GM21825 (cell line): ENCODE data around the gene MIA2.

Experiments
- ATAC-seq: cut with Tn5 transposase; IDR thresholded peaks from one replicate; pipeline ENCODE4 v1.9.1; 2021; ENCODE audit warnings: mild to moderate bottlenecking, moderate library complexity; ENCODE audit not compliant: unreplicated experiment

Gene MIA2

DNA sequence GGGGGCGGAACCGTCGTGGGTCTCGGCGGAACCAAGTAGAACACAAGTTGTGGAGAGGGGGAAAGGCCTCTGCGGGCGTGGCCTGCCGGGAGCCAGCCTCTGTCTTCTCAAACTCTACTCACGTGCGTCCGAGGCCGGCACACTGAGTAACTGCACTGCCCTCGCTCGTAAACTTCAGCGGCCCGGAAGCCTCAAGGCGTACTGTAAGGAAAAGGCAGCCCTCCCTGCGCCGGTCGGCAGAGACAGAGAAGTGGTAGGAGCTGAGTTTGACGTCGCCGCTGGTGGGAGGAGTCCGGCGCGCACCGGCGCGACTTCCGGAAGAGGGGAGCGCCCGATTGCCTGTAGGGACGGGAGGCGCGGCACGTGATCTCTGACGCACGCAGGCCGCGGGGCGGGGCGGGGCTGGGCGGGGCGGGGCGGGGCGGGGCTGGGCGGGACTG, 198.5 kb downstream of the MIA2 start, which contains the start of gene FBXO33:
Gene FBXO33 (minus strand): TSS at position 255 of the 440 bp plus-strand sequence. CDS start 271 bp downstream, outside the sequence.
- peak; percentile 82 for ATAC-seq

- peak; percentile 60 for ATAC-seq
Measured at GRCh38 chr14:39432619-39433451, 199.1 kb downstream of the MIA2 start.

- ATAC-seq = no peak
Measured at GRCh38 chr14:39433452-39433813, 199.7 kb downstream of the MIA2 start.

DNA sequence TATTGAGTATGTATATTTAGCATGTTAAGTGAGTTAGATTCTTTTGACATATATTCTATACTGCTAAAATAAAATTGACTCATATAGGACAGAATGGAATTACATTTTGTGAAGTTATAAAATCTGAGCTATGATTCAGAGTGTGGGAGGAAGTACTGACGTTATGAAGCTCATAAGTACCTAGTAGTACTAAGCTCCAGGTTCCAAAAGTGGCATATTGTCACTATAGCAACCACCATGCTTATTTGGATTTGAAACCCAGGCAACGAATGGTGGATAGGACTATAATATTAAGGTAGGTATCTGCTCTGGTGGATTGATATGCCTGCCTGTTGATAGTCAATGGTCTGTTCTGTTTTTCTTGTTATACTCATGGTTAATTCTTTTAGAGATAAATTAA, 200.7 kb downstream of the MIA2 start:
- ATAC-seq = no peak

- no peak for ATAC-seq
Measured at GRCh38 chr14:39435241-39435640, 201.5 kb downstream of the MIA2 start.
